ENCODE measurements around the gene GPATCH4. TPM values are rescaled to one million over a fixed set of nuclear protein-coding genes. Genes with fewer than 3 reads are reported as not detected.

GPATCH4 gene
- total RNA-seq, 1 experiment from 2014 or later: 107 TPM

DNA sequence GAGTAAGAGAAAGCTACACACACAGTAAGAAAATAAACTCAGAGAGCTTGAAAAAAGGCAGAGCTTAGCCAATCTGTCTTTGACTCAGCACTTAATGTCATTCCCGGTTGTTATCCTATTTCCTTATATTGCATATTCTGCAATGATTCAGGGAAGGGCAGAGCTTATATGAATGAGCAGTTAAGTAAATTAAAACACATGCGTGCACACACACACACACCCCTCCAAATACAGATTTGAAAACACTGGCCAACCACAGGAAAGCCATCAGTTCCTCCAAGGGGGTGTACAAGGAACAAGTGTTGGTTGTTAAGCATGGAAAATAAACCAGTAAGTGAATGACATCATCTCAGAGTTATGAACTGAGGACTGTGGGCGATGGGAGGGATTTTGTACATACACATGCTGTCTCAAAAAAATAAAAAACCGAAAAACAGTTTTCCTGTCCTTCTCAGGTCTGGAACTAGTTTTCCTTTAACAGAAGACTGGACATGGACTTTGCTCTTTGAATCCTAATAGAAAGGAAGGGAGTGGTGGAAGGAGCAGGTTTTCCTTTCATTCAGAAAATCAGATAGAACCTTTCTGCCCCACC is 29.9 kb downstream of the GPATCH4 start:
- peak; percentile 61 for DNase-seq (ENCODE audit: unreplicated experiment)
- CTCF ChIA-PET: interaction anchor here (0.5 to 1.9 kb wide), 18 partner anchors 9 to 264 kb away, joined by 3 to 7 read pairs (median 3); partner anchors contain the start of genes GPATCH4 and HAPLN2
- TF ChIP-seq CTCF (IDR thresholded peaks at IDR 0.05; ENCODE audit: unreplicated experiment): no peak
- Mint-ChIP-seq H3K4me3 (ENCODE audit: unreplicated experiment) (peak overlapping the region; percentile 87), H3K4me1 (ENCODE audit: insufficient read depth, unreplicated experiment) (peaks cover 28% of the 10 kb centered on the region), H3K27me3 (ENCODE audit: insufficient read depth, unreplicated experiment) (peaks cover 11% of the 10 kb centered on the region), H3K9me3 (ENCODE audit: unreplicated experiment) (no peaks in the 10 kb centered on the region), H3K27ac (ENCODE audit: low read depth, unreplicated experiment) (no peak overlapping the region), H3K36me3 (ENCODE audit: insufficient read depth, unreplicated experiment) (peaks cover 8% of the 10 kb centered on the region)
- POLR2A ChIA-PET: interaction anchor here (0.7 to 3.2 kb wide), 20 partner anchors 11 to 153 kb away, joined by 3 to 20 read pairs (median 4); partner anchors contain the start of genes GPATCH4, MEF2D and NAXE
- intact Hi-C loops (cut with micrococcal nuclease): loop anchor here (1.0 kb wide), 3 partner anchors 66 to 114 kb away; no protein-coding TSS in a partner anchor
- no TSS peak for BruUV-seq (replicated peaks)

DNA sequence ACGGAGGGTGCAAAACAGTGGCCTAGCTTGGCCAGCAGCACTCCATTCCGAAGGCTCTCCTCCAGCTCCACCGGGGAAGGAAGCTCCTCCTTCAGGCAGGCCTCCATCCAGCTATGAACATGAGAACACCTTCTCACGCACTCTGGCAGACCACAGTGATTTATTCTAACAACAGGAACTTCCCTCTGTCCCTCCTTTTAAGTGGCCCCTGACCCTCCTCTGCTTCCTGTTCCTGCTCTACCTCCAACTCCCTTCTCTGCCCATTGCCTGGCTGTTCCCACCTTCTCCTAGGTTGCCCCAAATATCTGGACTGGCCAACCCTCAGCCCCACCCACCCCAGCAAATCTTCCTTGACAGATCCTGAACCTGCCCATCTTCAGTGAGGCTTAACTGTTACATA is 34.8 kb downstream of the GPATCH4 start:
- peaks cover 13% of the 10 kb centered on the region for H3K36me3 Mint-ChIP-seq (ENCODE audit: insufficient read depth, unreplicated experiment)
- no peak overlapping the region for H3K27ac Mint-ChIP-seq (ENCODE audit: low read depth, unreplicated experiment)
- H3K27me3 Mint-ChIP-seq (ENCODE audit: insufficient read depth, unreplicated experiment): no peaks in the 10 kb centered on the region
- TF ChIP-seq CTCF (IDR thresholded peaks at IDR 0.05; ENCODE audit: unreplicated experiment): no peak
- H3K4me1 Mint-ChIP-seq (ENCODE audit: insufficient read depth, unreplicated experiment): peaks cover 10% of the 10 kb centered on the region
- no peak overlapping the region for H3K4me3 Mint-ChIP-seq (ENCODE audit: unreplicated experiment)
- BruUV-seq (replicated peaks): no TSS peak
- no peak for DNase-seq (ENCODE audit: unreplicated experiment)
- intact Hi-C loops (cut with micrococcal nuclease): no loop called here
- CTCF ChIA-PET: interaction anchor here (0.8 to 1.4 kb wide), 5 partner anchors 11 to 95 kb away, joined by 3 read pairs; no protein-coding TSS in a partner anchor
- H3K9me3 Mint-ChIP-seq (ENCODE audit: unreplicated experiment): no peaks in the 10 kb centered on the region
- POLR2A ChIA-PET: no interaction called here

DNA sequence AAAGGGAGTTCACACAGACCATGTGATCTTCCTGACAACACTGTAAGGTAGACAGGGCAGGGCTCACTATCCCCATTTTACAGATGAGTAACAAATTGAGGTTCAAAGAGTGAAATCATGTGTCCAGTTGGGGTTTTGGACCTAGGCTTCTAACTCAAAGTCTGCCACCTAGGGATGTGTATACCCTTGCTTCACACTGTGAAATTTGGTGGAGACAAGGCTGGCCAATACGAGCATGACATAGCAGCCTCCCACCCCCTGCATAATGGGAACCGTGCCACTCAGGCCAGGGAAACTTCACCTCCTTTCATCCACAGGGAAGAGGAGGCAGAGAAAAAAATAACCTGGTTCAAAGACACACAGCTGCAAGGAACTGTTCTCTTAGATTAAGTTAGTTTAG is 35.8 kb downstream of the GPATCH4 start:
- TF ChIP-seq CTCF (IDR thresholded peaks at IDR 0.05; ENCODE audit: unreplicated experiment): no peak
- Mint-ChIP-seq H3K36me3 (ENCODE audit: insufficient read depth, unreplicated experiment) (peaks cover 13% of the 10 kb centered on the region), H3K4me1 (ENCODE audit: insufficient read depth, unreplicated experiment) (peaks cover under 1% of the 10 kb centered on the region), H3K9me3 (ENCODE audit: unreplicated experiment) (no peaks in the 10 kb centered on the region), H3K27me3 (ENCODE audit: insufficient read depth, unreplicated experiment) (no peaks in the 10 kb centered on the region), H3K4me3 (ENCODE audit: unreplicated experiment) (no peak overlapping the region), H3K27ac (ENCODE audit: low read depth, unreplicated experiment) (no peak overlapping the region)
- DNase-seq (ENCODE audit: unreplicated experiment): no peak
- ChIA-PET POLR2A (interaction anchor here (0.6 kb wide), 1 partner anchor 55 kb away, joined by 3 read pairs; no protein-coding TSS in a partner anchor), CTCF (interaction anchor here (0.6 to 1.4 kb wide), 5 partner anchors 10 to 145 kb away, joined by 3 read pairs; no protein-coding TSS in a partner anchor)
- BruUV-seq (replicated peaks): no TSS peak
- intact Hi-C loops (cut with micrococcal nuclease): no loop called here

GRCh38 chr1:156560585-156561163 is 40.6 kb downstream of the GPATCH4 start:
- ChIA-PET POLR2A (interaction anchor here (0.6 to 1.3 kb wide), 3 partner anchors 11 to 133 kb away, joined by 3 to 4 read pairs (median 3); no protein-coding TSS in a partner anchor), CTCF (interaction anchor here (0.6 to 1.1 kb wide), 2 partner anchors 16 to 115 kb away, joined by 3 to 5 read pairs; no protein-coding TSS in a partner anchor)
- Mint-ChIP-seq H3K4me1 (ENCODE audit: insufficient read depth, unreplicated experiment) (no peaks in the 10 kb centered on the region), H3K36me3 (ENCODE audit: insufficient read depth, unreplicated experiment) (peaks cover 14% of the 10 kb centered on the region), H3K27ac (ENCODE audit: low read depth, unreplicated experiment) (no peak overlapping the region), H3K27me3 (ENCODE audit: insufficient read depth, unreplicated experiment) (no peaks in the 10 kb centered on the region), H3K4me3 (ENCODE audit: unreplicated experiment) (no peak overlapping the region), H3K9me3 (ENCODE audit: unreplicated experiment) (no peaks in the 10 kb centered on the region)
- intact Hi-C loops (cut with micrococcal nuclease): no loop called here
- TF ChIP-seq CTCF (IDR thresholded peaks at IDR 0.05; ENCODE audit: unreplicated experiment): no peak
- BruUV-seq (replicated peaks): no TSS peak
- DNase-seq (ENCODE audit: unreplicated experiment): no peak
